ENCODE results near the gene ITSN1.

- TF ChIP-seq CREB1 (CRISPR knock-in tag; IDR thresholded peaks at IDR 0.05; ENCODE audit: low read depth): no peak
- TF ChIP-seq CTCF (conservative IDR thresholded peaks at IDR 0.05; ENCODE audit: low read depth in 2 of 2): no peak
- TF ChIP-seq ETS1 (IDR thresholded peaks at IDR 0.05): no peak
- no peak for TF ChIP-seq POLR2AphosphoS5 (IDR thresholded peaks at IDR 0.05; ENCODE audit: low read depth)
- TF ChIP-seq REST (IDR thresholded peaks at IDR 0.05; ENCODE audit: unreplicated experiment): no peak
- TF ChIP-seq EZH2 (IDR thresholded peaks at IDR 0.05; ENCODE audit: low read depth, unreplicated experiment): no peak
- TF ChIP-seq EZH2phosphoT487 (IDR thresholded peaks at IDR 0.05; ENCODE audit: unreplicated experiment): no peak
- TF ChIP-seq JUNB (IDR thresholded peaks at IDR 0.05; ENCODE audit: unreplicated experiment): no peak
Observed at GRCh38 chr21:33755354-33755753, 113.1 kb downstream of the ITSN1 start.
